Putamen (tissue), 1 donor: Measurements from ENCODE around the gene GALNT3.

ENCODE experiments used
- DNase-seq: peaks from one replicate; pipeline ENCODE4 v3.0.0-alpha.2; 2016; ENCODE audit warnings: low spot score

Gene GALNT3

DNA sequence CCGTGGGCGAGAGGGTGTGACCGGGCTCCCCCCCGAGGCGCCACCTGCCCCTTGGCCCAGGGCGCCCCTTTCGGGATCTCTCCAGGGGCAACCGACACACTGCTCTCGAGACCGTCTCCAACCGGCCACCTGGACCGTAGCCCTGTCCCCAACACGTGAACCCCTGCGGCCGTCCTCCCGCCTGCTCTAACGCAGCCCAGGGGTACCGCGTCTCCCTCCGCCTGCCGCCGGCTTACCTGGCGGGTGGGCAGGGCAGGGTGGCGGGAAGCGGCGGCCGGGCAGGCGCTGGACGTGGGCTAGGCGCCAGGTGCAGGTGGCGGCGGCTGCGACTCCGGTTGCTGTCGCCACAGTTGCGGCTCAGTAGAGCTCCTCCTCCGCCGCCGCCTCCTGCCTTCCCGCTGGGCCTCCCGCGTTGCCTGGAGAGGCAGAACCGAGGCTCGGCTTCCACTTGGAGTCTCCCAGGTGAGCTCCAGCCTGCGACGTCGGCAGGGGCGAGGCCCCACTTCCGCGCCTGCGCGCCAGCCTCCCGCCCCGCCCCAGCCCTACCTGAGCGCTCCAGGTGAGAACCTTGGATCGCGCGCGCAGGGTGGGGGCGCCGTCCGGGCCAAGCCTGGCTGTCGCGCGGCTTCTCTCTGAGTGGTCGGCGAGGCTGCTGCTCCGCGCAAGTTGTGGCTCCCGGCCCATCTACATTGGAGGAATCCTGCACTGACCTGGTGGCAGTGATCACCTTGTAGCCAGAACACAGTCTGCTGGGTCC is at the start of gene GALNT3:
TSS of gene GALNT3 (minus strand) at position 469 of the 757 bp plus-strand sequence. CDS start 23,547 bp downstream, outside the sequence.
- peak; percentile 3 for DNase-seq

DNA sequence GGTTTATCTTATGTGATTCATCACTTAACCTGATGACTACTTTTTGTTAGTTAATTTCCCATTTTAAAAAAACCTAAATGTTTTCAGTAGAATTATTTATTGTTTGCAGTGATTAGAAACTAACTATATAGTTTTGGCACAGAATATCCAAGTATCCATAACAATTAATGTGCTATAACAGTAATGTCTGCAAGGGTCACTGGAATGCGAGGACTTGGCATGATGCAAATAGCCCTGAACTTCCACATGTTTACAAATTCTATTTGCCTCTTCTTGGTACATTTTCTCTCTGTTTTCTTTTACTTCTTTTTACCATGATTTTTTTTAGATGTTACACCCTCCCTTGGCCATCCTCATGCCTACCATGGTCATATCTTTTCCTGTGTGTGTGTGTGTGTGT is 49.3 kb upstream of the GALNT3 start:
- no peak for DNase-seq

DNA sequence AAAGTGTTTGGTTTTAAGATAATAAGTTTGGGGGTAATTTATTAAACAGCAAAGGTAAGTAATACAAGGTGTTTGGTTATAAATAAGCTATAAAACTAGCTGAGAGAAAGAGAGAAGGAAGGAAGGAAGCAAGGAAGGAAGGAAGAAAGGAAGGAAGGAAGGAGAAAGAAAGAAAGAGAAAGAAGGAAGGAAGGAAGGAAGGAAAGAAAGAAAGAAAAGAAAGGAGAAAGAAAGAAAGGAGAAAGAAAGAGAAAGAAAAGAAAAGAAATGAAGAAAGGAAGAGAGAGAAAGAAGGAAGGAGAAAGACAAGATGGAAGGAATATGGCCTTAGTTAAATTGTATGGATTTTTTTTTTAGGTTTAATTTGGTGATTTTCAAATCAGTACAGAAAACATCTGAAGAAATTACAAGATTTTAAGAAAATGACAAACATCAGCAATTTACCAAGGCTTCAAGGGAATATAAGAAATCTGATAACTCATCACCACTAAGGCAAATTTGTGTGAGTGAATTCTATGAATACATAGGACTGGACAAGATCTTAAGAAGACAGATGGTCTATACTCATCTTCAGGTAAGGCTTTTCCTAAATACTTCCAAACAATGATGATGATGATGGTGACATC is 46.4 kb upstream of the GALNT3 start:
- no peak for DNase-seq

DNA sequence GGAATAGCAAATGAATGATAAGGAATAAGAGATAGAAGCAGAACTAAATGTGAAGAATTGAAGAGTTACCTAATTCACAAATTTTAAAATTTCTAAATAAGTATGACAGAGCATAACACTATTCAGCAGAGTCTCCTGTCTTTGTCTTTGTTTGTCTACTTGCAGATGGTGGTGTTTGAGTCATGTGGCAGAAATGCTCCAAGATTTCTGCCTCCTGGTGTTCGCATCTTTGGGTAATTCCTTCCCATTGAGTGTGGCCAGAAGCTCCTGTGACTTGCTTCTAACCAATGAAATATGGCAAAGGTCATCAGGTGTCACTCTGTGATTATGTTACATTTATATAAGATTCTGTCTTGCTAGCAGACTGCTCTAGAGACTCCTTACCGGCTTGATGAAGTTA is 45.6 kb upstream of the GALNT3 start:
- DNase-seq = no peak

DNA sequence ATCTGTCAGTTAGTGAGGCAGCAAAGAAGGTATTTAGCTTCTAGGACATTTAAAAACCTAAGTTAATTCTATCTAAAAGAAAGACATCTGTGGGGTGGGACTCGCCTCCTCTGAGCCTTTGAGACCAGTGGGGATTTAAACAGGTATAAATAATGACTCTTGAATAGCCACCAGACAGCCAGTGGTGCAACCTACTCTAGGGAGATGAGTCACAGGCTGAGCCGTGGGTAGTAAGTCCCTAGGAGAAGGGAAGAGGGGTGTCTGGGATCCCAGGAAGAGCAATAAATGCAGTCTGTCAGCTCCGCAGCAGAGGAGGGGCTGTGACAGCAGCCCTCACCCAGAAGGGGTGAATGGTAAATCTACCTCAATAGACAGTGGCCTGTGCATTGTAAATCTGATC is 43.1 kb upstream of the GALNT3 start:
- no peak for DNase-seq

DNA sequence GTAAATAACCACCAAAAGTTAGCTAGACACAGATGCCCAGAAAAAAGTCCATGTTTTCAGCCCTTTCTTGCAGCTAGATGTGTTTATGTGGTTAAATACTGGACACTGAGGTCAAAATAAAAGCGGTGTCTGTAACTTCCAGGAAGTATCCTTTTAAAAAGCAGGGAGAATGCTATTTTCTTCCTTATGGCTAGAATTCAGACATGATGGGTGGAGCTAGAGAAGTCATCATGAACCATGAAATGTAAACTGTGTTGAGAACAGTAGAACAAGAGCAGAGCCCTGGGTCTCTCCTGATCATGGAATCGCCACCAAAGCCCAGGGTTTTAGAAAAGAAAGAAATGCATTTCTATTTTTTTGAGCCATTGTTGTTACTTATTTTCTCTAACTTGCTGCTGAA is 41.3 kb upstream of the GALNT3 start:
- DNase-seq = no peak

DNA sequence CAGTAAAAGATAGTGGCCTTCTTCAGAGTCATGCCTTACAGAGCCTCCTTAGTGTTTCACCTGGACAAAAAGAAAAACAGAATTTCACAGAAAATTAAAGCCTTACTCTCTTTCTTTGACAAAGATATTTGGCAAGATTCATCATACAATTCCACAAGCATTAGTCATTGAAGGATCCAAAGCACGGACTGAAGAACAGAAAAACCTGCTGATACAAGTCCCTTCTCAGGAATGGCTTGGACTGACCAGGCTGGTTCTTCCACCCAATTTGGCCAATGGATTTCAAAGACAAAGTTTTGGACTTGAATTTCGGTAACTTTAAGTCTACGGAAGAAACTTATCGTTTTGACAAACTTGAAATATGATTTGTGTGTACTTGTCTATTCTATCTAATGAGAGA is 39.1 kb upstream of the GALNT3 start:
- DNase-seq = no peak

DNA sequence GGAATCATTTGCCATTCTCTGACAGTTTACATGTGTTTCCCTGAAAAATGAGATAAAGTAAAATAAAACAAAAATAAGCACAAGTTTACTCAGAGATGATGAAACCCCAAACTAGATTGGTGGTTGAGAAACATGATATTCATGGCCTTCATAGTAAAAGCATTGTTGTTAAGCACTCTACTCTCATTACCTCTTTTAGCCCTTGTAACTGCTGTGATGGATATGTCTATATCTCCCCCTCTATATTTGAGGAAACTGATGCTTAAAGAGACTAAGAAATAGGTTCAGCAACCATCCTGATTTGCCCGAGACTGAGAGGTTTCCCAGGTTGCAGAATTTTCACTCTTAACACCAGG is 33.9 kb upstream of the GALNT3 start:
- no peak for DNase-seq

DNA sequence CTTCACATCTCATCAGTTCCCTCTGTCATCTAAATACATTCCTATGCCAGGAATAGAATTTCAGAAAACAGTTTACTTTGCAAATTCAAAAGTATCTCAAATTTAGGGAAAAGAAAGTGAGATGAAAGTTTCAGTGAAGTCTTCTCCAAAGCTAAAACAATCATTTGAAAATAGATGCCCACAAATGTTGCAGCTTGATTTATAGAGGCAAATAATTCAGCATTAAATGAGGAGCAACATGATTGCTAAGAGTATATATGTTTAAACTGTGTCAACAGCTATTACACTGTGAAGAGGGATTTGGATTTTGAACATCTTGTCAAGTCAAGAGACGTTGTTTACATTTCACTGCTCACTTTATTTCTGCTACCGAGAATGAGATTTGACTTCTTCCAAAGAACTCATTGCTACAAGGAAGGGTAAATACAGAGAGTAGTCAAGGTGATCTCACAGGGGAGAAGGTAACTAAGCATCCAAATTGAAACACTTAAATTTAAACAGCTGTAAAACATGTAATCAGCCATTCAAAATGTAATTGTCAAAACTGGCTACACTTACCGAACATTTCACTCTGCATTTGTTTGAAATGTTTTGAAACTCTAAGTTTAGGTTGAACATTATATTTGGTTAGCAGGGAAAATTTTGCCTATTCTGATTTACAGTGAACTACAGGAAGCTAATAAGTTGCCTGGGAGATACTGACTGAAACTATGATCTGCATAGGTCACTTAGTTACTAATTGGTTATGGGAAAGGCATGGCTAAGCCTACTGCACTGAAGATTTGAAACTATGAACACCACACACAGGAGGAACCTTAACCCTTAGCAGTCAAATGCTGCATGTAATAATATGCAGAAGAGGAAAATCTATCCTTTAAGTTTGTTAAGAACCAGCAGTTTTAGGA is 33.2 kb upstream of the GALNT3 start:
- DNase-seq = no peak

DNA sequence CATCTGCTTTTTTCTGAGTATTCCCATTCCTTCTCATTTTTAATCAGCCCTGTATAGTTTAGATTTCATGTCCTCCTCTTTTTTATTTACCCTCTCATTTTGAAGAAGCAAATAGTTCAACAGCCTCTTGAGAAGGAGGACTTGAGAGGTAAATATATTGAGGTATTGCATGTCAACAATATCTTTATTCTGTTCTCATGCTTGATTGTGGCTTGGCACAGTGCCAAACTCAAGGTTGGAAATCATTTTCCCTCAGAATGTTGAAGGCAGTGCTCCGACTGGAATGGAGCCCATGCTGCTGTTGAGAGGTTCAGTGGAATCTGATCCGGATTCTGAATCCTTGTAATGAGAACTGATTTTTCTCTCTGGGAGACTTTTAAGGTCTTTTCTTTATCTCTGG is 31.0 kb upstream of the GALNT3 start:
- DNase-seq = no peak

- peak; percentile 2 for DNase-seq
Measured at GRCh38 chr2:165820296-165820695, 26.2 kb upstream of the GALNT3 start.

GRCh38 chr2:165818920-165819319 is 24.9 kb upstream of the GALNT3 start:
- no peak for DNase-seq

- DNase-seq = no peak
Measured at GRCh38 chr2:165815299-165816141, 21.5 kb upstream of the GALNT3 start.

DNA sequence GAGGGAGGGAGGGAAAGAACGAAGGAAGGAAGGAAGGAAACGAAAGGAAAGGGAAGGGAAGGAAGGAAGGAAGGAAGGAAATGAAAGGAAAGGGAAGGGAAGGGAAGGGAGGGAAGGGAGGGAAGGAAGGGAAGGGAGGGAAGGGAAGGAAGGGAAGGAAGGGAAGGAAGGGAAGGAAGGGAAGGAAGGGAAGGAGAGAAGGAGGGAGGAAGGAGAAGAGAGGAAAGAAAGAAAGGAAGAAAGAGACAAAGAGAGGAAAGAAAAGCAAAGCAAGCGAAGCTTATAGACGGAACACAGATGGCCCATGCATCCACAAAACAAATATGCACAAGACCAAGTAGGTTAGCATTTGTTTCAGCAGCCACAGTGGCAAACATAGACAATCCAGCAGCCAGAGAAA is 20.4 kb upstream of the GALNT3 start:
- no peak for DNase-seq

DNA sequence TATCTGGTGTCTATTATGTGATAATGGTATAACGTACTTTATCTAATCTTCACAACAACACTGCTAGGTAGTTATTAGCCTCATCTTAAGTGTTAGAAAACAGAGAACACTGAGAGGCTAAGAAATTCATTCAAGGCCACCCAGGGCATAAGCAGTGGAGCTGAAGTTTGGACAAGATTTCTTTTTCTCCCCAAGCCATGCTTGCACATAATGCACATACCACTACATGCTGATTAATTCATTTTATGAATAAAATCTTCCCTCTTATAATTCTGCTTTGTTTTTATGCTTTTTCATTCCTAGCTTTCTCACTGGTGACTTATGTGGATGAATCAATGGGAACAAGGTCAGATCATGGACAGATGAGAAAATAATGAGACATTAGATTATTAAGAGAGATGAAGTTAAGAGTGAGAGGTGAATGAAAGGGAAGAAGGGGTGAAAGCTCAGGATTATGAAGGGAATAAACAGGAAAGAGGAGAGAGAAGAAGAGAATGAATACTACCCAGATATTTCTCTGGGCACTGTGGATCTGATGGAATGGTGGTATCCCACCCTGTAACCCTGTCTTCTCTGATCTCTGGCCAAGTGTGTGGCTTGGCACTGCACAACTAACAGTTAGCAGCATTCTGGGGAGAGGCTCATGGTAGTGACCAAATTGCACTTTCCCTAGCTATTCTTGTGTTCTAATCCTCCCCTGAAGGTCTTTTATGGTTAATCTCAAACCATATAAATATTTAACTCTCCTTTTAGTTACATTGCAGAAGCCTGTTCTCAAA is 17.7 kb upstream of the GALNT3 start:
- DNase-seq = no peak

DNA sequence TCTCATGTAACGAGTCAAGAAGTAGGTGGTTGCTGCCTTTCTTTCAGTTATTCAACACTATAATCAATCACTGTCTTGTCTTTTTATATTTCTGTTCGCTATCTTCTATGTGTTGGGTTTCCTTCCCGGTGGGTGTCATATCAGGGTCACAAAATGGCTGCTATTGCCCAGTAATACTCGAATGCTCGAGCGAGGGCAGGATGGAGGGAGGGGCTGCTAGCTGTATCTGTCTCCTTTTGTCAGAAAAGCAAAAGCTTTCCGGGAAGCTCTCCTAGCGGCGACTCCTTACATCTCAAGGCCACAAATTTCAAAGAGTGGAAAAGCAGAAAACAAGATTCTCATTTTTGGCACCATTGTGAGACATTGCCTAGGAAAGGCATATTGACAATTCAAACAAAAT is 16.4 kb upstream of the GALNT3 start:
- DNase-seq = no peak

DNA sequence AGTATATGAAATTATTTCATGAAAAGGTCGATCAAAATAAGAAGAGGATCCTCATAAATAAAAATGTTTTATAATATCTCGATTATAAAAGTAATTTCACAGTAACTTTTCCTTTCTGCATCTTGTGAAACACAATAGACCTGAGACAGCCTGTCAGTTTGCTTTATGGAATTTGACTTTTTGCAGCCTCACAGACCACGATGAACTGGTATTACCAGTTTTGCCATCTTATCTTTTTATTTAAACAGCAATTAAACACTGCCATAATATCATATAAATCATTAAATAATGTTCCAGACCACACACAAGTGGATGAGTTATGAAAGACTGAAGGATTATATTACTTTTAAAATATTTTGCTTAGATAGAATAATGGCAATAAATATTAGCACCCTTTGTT is 10.7 kb upstream of the GALNT3 start:
- no peak for DNase-seq

DNA sequence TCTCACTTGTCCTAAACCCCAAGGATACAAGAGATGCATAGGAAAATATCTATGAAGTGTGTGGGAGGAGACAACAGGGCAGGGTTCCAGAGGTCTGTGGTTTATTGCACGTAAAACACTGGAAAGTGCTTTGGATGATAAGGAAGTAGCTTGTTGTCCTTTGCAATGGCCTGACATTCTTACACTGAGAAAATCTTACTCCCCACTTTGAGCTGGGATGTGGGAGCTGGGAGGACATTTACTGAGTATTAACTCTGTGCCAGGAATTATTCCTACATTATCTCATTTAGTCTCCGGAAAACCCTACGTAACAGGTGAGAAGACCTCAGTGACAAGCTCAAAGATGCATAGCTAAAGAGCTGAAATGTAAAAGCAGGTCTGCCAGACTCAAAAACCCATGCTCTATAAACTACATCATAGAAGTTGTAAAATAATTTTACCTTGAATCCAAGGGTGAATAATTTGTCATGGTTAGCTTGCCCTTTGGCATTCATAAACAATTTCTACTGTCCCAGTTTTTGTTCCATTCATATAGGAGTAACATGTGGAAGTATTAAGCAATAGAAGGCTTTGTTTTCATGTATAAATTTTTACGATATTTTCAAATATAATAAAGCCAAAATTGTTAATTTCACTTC is 9.2 kb upstream of the GALNT3 start:
- no peak for DNase-seq

GRCh38 chr2:165801176-165801575 is 7.1 kb upstream of the GALNT3 start:
- no peak for DNase-seq

- DNase-seq = no peak
Measured at GRCh38 chr2:165796819-165797530, 2.9 kb upstream of the GALNT3 start.
